Colonic mucosa (tissue), 4 donors: Measurements from ENCODE around the gene MDFI. TPM values are rescaled to one million over a fixed set of nuclear protein-coding genes. Genes with fewer than 3 reads are reported as not detected.
A peak's percentile ranks its signal among the peaks of the same experiment; 100 is the strongest.

Source experiments
- DNase-seq: peaks from one replicate; pipeline ENCODE4 v3.0.0-alpha.2; 2020
- H3K27ac ChIP-seq: fragments of 200-600 bp; one replicate; pipeline ENCODE4 v1.8.0; 2021
- H3K27me3 ChIP-seq: fragments of 200-600 bp; one replicate; pipeline ENCODE4 v1.8.0; 2021
- H3K36me3 ChIP-seq: fragments of 200-600 bp; one replicate; pipeline ENCODE4 v1.8.0; 2021
- H3K4me1 ChIP-seq: fragments of 200-600 bp; one replicate; pipeline ENCODE4 v1.8.0; 2021; ENCODE audit warnings: mild to moderate bottlenecking
- H3K4me3 ChIP-seq: fragments of 200-600 bp; one replicate; pipeline ENCODE4 v1.8.0; 2021
- H3K9ac ChIP-seq, 2 donors: one replicate each; pipeline ENCODE4 v1.7.0; 2013; ENCODE audit warnings: control low read depth in 2 of 2, low read depth in 2 of 2, low read length in 2 of 2
- H3K9me3 ChIP-seq: fragments of 200-600 bp; one replicate; pipeline ENCODE4 v1.8.0; 2021
- intact Hi-C: fragments of 100-400 bp; cut with DNase I; formaldehyde crosslinking; loops from one replicate; pipeline ENCODE4 v1.14.1; 2022
- total RNA-seq, 2 donors: library from RNA; stranded (reverse); fragmentation: NEBNext Ultra II Directional in 1 of 2; extraction: Animal tissue kit (Norgen Biotek cat#: 25700) in 1 of 2; gene quantifications; one replicate each; pipeline ENCODE4 v1.2.1, GENCODE V29; 2021
- TF ChIP-seq, protein P1 (sequence below): fragments of 200-600 bp; IDR thresholded peaks from one replicate; pipeline ENCODE4 v1.8.0; 2022; ENCODE audit warnings: antibody characterized with exemption, mild to moderate bottlenecking
- donor health status: healthy.
- donor health status: DM: no; HTN: no; CAD: no.
- donor health status: DM: no; HTN: no; CAD: no.

Gene MDFI
- total RNA-seq, 2 donors from 2014 or later = 1.1 to 1.9 TPM

GRCh38 chr6:41678511-41679084 is 40.3 kb downstream of the MDFI start:
- Histone ChIP-seq H3K36me3 (no peaks in the 10 kb centered on the region), H3K4me1 (peaks cover 5% of the 10 kb centered on the region), H3K27ac (no peak overlapping the region), H3K27me3 (no peaks in the 10 kb centered on the region), H3K9me3 (no peaks in the 10 kb centered on the region), H3K9ac (no peak overlapping the region), H3K4me3 (no peak overlapping the region)
- TF ChIP-seq, protein P1, sequence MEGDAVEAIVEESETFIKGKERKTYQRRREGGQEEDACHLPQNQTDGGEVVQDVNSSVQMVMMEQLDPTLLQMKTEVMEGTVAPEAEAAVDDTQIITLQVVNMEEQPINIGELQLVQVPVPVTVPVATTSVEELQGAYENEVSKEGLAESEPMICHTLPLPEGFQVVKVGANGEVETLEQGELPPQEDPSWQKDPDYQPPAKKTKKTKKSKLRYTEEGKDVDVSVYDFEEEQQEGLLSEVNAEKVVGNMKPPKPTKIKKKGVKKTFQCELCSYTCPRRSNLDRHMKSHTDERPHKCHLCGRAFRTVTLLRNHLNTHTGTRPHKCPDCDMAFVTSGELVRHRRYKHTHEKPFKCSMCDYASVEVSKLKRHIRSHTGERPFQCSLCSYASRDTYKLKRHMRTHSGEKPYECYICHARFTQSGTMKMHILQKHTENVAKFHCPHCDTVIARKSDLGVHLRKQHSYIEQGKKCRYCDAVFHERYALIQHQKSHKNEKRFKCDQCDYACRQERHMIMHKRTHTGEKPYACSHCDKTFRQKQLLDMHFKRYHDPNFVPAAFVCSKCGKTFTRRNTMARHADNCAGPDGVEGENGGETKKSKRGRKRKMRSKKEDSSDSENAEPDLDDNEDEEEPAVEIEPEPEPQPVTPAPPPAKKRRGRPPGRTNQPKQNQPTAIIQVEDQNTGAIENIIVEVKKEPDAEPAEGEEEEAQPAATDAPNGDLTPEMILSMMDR = no peak
- no peak for DNase-seq
- intact Hi-C loops = no loop called here

- intact Hi-C loops = no loop called here
- Histone ChIP-seq H3K27me3 (no peaks in the 10 kb centered on the region), H3K36me3 (no peaks in the 10 kb centered on the region), H3K9me3 (no peaks in the 10 kb centered on the region), H3K4me3 (no peak overlapping the region), H3K9ac (no peak overlapping the region), H3K27ac (no peak overlapping the region), H3K4me1 (peaks cover 5% of the 10 kb centered on the region)
- TF ChIP-seq, protein P1 = no peak
- DNase-seq = no peak
These were observed 41.4 kb downstream of the MDFI start for GRCh38 chr6:41679696-41680095.

GRCh38 chr6:41680182-41680965 is 42.1 kb downstream of the MDFI start:
- TF ChIP-seq, protein P1 = no peak
- H3K9ac ChIP-seq = no peak overlapping the region
- DNase-seq = no peak
- H3K27me3 ChIP-seq = no peaks in the 10 kb centered on the region
- no peak overlapping the region for H3K4me3 ChIP-seq
- intact Hi-C loops = no loop called here
- H3K9me3 ChIP-seq = no peaks in the 10 kb centered on the region
- no peak overlapping the region for H3K27ac ChIP-seq
- peaks cover 5% of the 10 kb centered on the region for H3K4me1 ChIP-seq
- H3K36me3 ChIP-seq = no peaks in the 10 kb centered on the region

DNA sequence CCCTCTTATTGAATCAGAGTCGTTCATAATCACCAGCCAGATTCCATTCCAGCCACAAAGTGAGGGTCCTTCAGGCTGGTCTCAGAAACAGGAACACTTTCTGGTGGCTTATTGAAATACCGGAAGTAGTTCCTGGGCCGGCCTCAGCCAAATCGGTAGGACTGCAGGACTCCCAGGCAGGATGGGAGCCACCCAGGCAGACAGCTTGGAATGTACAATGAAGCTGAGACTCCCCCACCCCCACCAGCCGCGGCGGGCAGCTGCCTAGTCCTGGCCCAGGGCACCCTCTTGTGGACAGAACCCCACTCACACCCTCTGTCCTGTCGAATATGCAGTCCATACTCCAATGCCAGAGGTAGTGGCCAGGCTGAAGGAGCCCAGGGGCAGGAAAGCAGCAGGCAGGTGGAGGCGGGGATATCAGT is 43.8 kb downstream of the MDFI start:
- intact Hi-C loops = loop anchor here (1.0 to 2.0 kb wide), 2 partner anchors 79 to 313 kb away; no protein-coding TSS in a partner anchor
- H3K36me3 ChIP-seq = no peaks in the 10 kb centered on the region
- TF ChIP-seq, protein P1 = peak; percentile 66
- H3K27me3 ChIP-seq = no peaks in the 10 kb centered on the region
- H3K27ac ChIP-seq = no peak overlapping the region
- no peaks in the 10 kb centered on the region for H3K9me3 ChIP-seq
- H3K9ac ChIP-seq = no peak overlapping the region
- no peak overlapping the region for H3K4me3 ChIP-seq
- DNase-seq = peak; percentile 91
- peaks cover 5% of the 10 kb centered on the region for H3K4me1 ChIP-seq

DNA sequence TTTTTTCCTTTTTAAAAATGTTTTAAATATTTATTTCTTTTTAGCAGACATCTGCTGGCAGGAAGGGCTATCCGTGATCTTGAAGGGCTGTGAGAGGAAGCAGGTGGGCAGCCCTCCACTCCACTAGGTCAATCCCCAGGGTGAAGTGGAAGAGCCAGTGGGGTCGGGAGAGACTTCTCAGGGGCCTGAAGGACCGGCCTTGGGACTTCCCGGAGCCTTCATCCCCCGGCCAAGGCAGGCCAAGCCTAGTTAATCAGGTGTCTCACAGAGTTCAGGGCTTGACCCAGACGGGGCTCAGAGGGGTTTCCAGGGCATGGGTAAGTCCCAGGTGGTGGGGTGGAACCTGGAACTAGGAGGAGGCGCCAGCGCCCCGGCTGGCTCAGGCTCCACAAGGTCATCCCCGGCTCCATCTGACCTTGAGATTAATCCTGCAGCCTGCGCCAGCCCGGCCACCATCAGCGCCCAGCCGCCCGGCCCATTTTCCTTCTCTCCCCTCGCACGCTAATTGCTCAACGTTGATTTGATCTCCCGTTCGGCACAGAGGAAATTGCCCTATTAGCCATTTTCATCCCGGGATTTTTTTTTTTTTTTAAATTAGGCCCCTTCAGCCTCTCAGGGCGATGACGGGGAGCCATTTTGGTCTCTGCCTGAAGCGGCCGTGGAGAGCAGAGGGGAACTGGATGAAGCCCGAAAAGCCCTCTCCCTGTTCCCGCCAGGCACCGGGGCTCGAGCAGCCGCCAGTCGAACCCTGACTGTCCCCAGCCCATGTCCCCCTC is 44.4 kb downstream of the MDFI start:
- TF ChIP-seq, protein P1 = no peak
- H3K4me1 ChIP-seq = peaks cover 5% of the 10 kb centered on the region
- intact Hi-C loops = loop anchor here (1.0 to 2.0 kb wide), 2 partner anchors 79 to 314 kb away; no protein-coding TSS in a partner anchor
- H3K27ac ChIP-seq = no peak overlapping the region
- DNase-seq = no peak
- H3K27me3 ChIP-seq = no peaks in the 10 kb centered on the region
- H3K4me3 ChIP-seq = peak overlapping the region; percentile 39
- H3K9ac ChIP-seq = peak overlapping the region; percentile 52 to 66
- H3K9me3 ChIP-seq = no peaks in the 10 kb centered on the region
- H3K36me3 ChIP-seq = no peaks in the 10 kb centered on the region
